Activated naive CD4-positive, alpha-beta T cell treated with anti-CD3 and anti-CD28 coated beads for 36 hours (primary cell): ENCODE measurements around the gene IKZF2. TPM values are rescaled to one million over a fixed set of nuclear protein-coding genes. Genes with fewer than 3 reads are reported as not detected.

Source experiments
- CTCF ChIA-PET: fragments of 350-600 bp; sonication (Branson Sonifier 250); formaldehyde crosslinking; loops from one replicate; lab custom pipeline; 2021; ENCODE audit warnings: antibody characterized with exemption; lab: Charles Lee
- DNase-seq: peaks from one replicate; pipeline ENCODE4 v3.0.0-alpha.2; 2020
- H3K27ac Mint-ChIP-seq: one replicate; pipeline ENCODE4 v1.8.0; 2021; ENCODE audit warnings: mild to moderate bottlenecking, mixed read lengths
- H3K27me3 Mint-ChIP-seq: one replicate; pipeline ENCODE4 v1.8.0; 2021; ENCODE audit warnings: low read depth, mixed read lengths
- H3K36me3 Mint-ChIP-seq: one replicate; pipeline ENCODE4 v1.8.0; 2021; ENCODE audit warnings: low read depth, mixed read lengths
- H3K4me1 Mint-ChIP-seq: one replicate; pipeline ENCODE4 v1.8.0; 2021; ENCODE audit warnings: low read depth, mixed read lengths
- H3K4me3 Mint-ChIP-seq: one replicate; pipeline ENCODE4 v1.8.0; 2021; ENCODE audit warnings: mild to moderate bottlenecking, moderate library complexity, mixed read lengths
- H3K9me3 Mint-ChIP-seq: one replicate; pipeline ENCODE4 v1.8.0; 2021; ENCODE audit warnings: mixed read lengths
- intact Hi-C: fragments of 100-400 bp; cut with micrococcal nuclease; formaldehyde crosslinking; loops from one replicate; pipeline ENCODE4 v1.15.1; 2023
- total RNA-seq, 2 experiments: library from RNA; stranded (reverse); gene quantifications; one replicate each; pipeline ENCODE4 v1.2.3, GENCODE V29; 2021

Gene IKZF2
- total RNA-seq, 2 experiments from 2014 or later = 1.6 to 1.7 TPM

GRCh38 chr2:212975333-212975732, 176.1 kb downstream of the IKZF2 start:
- no peak overlapping the region for H3K4me3 Mint-ChIP-seq
- no peaks in the 10 kb centered on the region for H3K4me1 Mint-ChIP-seq
- no peaks in the 10 kb centered on the region for H3K9me3 Mint-ChIP-seq
- no peak overlapping the region for H3K27ac Mint-ChIP-seq
- DNase-seq = no peak
- CTCF ChIA-PET = no interaction called here
- intact Hi-C loops = no loop called here
- no peaks in the 10 kb centered on the region for H3K36me3 Mint-ChIP-seq
- H3K27me3 Mint-ChIP-seq = peaks cover 3% of the 10 kb centered on the region

- H3K4me3 Mint-ChIP-seq = no peak overlapping the region
- intact Hi-C loops = no loop called here
- DNase-seq = no peak
Measured at GRCh38 chr2:212974692-212975091, 176.7 kb downstream of the IKZF2 start.

DNA sequence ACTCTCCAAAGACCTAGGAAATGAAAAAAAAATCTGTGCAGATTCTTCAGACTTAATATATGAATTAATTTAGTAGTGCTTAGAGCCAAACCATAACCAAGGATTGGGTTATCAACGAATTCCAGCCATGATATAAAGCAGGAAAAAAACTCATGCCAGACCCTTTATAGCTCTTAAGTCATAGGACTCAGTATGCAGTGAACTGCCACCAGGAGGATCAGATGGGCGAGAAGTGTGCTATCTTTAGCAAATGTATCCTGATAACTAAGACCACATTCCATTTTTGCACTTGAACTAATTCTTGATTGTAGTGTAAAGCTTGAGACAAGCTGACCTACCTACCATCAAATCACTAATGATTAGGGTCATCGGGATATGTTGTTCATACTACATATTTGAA, 178.1 kb downstream of the IKZF2 start:
- H3K36me3 Mint-ChIP-seq = no peaks in the 10 kb centered on the region
- H3K27ac Mint-ChIP-seq = no peak overlapping the region
- H3K4me1 Mint-ChIP-seq = peaks cover 3% of the 10 kb centered on the region
- H3K27me3 Mint-ChIP-seq = peaks cover 4% of the 10 kb centered on the region
- no peak for DNase-seq
- intact Hi-C loops = no loop called here
- CTCF ChIA-PET = interaction anchor here (0.7 kb wide), 1 partner anchor 196 kb away, joined by 4 read pairs; no protein-coding TSS in a partner anchor
- H3K9me3 Mint-ChIP-seq = no peaks in the 10 kb centered on the region
- no peak overlapping the region for H3K4me3 Mint-ChIP-seq

More at GRCh38 chr2:212974692-212975091, 176.7 kb downstream of the IKZF2 start:
- no peaks in the 10 kb centered on the region for H3K9me3 Mint-ChIP-seq
- CTCF ChIA-PET = no interaction called here
- H3K4me1 Mint-ChIP-seq = no peaks in the 10 kb centered on the region
- no peak overlapping the region for H3K27ac Mint-ChIP-seq
- H3K36me3 Mint-ChIP-seq = no peaks in the 10 kb centered on the region
- H3K27me3 Mint-ChIP-seq = peaks cover 4% of the 10 kb centered on the region

DNA sequence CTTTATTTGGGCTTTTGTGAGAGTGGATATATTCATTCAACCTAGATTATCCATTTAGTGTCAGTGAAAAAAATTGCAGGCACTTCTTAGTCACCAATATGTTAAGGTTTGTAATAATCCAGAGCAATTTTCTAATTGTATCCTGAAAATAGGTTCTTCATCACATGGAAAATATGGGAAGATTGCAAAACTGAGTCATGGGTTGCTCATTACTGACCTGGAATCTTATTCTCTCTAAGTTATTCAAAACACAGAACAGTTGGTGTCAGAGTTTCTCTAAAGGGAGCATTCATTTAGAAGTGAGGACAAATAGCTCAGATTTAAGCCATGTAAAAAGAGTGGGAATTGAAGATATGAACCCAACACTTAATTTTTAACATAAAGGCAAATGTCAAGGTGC, 181.3 kb downstream of the IKZF2 start:
- DNase-seq = no peak
- Mint-ChIP-seq H3K36me3 (no peaks in the 10 kb centered on the region), H3K4me3 (no peak overlapping the region), H3K27me3 (peaks cover 3% of the 10 kb centered on the region), H3K9me3 (no peaks in the 10 kb centered on the region), H3K27ac (no peak overlapping the region), H3K4me1 (peaks cover 3% of the 10 kb centered on the region)
- CTCF ChIA-PET = no interaction called here
- intact Hi-C loops = no loop called here

DNA sequence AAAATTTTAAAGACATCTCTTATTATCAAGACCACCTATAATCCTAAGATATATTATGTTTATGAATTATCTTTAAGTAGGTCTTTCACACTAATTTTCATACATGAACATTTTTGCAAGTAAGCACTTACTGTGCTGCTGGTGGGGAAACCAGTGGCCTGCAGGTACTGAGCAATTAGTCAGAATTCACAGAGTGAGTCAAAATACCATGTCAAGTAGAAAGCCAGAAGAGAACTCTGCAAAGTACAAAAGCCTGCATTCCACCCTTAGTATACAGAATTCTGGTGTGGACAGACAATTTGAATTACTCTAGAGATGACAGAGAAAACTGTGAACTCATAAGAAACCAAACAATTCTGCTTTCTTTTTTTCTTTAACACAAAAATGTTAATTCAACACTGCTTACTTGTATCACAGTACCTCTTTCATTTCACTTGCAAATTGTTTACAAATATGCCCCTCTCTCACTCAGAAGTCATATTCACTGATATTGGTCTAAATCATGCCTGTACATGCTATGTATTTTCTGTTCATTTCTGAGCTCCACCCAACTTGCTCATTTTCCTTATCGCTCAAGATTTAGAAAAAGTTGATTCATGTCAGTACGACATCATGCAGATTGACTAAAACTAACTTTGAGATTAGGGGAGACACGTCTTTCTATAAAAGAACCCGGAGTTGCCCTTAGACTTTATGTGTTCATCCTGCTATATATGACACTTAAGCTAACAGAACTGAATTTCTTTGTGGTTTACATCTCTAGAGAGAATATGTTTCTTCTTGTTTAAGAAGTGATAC, 182.9 kb downstream of the IKZF2 start:
- intact Hi-C loops = loop anchor here (1.0 to 2.0 kb wide), 2 partner anchors 10 to 54 kb away; no protein-coding TSS in a partner anchor
- no peak overlapping the region for H3K27ac Mint-ChIP-seq
- no peaks in the 10 kb centered on the region for H3K9me3 Mint-ChIP-seq
- peaks cover 3% of the 10 kb centered on the region for H3K27me3 Mint-ChIP-seq
- CTCF ChIA-PET = interaction anchor here (0.6 kb wide), 1 partner anchor 258 kb away, joined by 4 read pairs; no protein-coding TSS in a partner anchor
- H3K36me3 Mint-ChIP-seq = no peaks in the 10 kb centered on the region
- DNase-seq = peak; percentile 16
- H3K4me3 Mint-ChIP-seq = no peak overlapping the region
- H3K4me1 Mint-ChIP-seq = peaks cover 3% of the 10 kb centered on the region

- Mint-ChIP-seq H3K4me1 (peaks cover 3% of the 10 kb centered on the region), H3K27me3 (peaks cover 3% of the 10 kb centered on the region), H3K36me3 (no peaks in the 10 kb centered on the region), H3K9me3 (no peaks in the 10 kb centered on the region), H3K4me3 (no peak overlapping the region), H3K27ac (no peak overlapping the region)
- intact Hi-C loops = no loop called here
- CTCF ChIA-PET = no interaction called here
- DNase-seq = no peak
Measured at GRCh38 chr2:212966884-212967283, 184.5 kb downstream of the IKZF2 start.

DNA sequence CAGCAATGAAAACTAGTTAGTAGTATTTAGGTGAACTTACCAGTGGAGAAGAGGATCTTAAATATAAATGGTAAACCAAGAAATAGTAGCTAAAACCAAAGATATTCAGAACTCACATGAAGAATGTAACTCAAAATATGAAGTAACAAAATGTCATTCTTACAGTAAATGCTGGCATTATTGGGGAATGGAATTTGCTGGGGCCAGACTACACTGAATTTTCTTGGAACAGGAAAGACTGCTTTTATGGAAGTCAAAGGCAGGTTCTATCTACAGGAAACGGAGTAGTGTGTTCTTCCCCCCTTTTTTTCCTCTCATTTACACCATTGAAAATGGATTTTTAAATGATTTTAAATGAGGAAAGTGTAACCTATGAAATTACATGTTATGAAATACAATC, 188.7 kb downstream of the IKZF2 start:
- no peak for DNase-seq
- Mint-ChIP-seq H3K4me3 (no peak overlapping the region), H3K27me3 (no peaks in the 10 kb centered on the region), H3K36me3 (no peaks in the 10 kb centered on the region), H3K4me1 (peaks cover 14% of the 10 kb centered on the region), H3K27ac (no peak overlapping the region), H3K9me3 (no peaks in the 10 kb centered on the region)
- intact Hi-C loops = no loop called here
- CTCF ChIA-PET = no interaction called here

DNA sequence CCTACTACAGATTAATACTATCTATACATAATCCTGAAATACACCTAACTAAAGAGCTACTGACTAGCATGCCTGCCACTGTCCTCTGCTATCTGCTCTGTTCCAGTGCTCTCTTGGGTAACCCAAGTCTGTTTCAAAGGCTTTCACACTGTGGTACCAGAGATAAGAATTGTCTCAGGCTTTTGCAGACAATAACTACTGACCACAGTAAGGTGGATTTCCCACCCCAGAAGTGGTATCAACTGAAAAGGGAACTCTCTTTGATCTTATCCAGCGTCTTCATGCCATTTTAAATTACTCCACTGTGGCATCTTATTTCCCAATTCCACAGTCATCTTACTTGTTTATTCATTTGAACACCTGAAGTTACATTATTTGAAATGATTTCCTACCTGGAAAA, 190.2 kb downstream of the IKZF2 start:
- peaks cover 20% of the 10 kb centered on the region for H3K4me1 Mint-ChIP-seq
- no peaks in the 10 kb centered on the region for H3K36me3 Mint-ChIP-seq
- intact Hi-C loops = no loop called here
- no peak overlapping the region for H3K4me3 Mint-ChIP-seq
- no peaks in the 10 kb centered on the region for H3K9me3 Mint-ChIP-seq
- CTCF ChIA-PET = no interaction called here
- DNase-seq = no peak
- no peak overlapping the region for H3K27ac Mint-ChIP-seq
- H3K27me3 Mint-ChIP-seq = no peaks in the 10 kb centered on the region

GRCh38 chr2:212960336-212960735, 191.1 kb downstream of the IKZF2 start:
- intact Hi-C loops = no loop called here
- DNase-seq = no peak
- CTCF ChIA-PET = no interaction called here
- Mint-ChIP-seq H3K4me3 (no peak overlapping the region), H3K36me3 (no peaks in the 10 kb centered on the region), H3K27ac (no peak overlapping the region), H3K4me1 (peaks cover 20% of the 10 kb centered on the region), H3K9me3 (no peaks in the 10 kb centered on the region), H3K27me3 (no peaks in the 10 kb centered on the region)

GRCh38 chr2:212959471-212960117, 191.8 kb downstream of the IKZF2 start:
- Mint-ChIP-seq H3K27me3 (no peaks in the 10 kb centered on the region), H3K36me3 (no peaks in the 10 kb centered on the region), H3K9me3 (no peaks in the 10 kb centered on the region), H3K4me1 (peaks cover 20% of the 10 kb centered on the region), H3K4me3 (no peak overlapping the region), H3K27ac (no peak overlapping the region)
- CTCF ChIA-PET = no interaction called here
- no peak for DNase-seq
- intact Hi-C loops = no loop called here

DNA sequence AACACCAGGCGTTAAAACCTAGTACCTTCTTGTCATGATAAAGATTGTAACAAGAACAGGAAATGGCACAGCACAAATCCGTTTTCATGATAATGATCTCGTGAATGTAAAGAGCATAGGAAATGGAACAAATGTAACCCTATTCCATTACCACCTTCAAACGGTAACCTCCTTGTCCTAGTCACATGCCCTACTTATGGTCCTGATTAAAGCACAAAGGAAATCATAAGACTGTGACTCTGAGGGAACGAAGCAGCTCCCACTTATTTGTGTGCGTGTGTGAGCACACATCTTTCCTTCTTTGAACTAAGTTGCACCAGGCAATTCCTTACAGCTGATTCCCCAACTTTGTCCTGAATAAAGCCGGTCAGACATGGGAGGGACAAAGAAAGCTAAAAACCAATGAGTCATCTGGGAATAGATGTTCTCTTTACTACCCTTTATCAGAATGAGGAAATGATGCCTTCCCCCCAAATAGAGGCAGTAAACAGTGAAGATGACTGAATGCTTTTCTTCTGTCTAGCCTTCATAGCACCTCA, 192.6 kb downstream of the IKZF2 start:
- DNase-seq = no peak
- intact Hi-C loops = loop anchor here (1.0 kb wide), 1 partner anchor 9 kb away; no protein-coding TSS in a partner anchor
- H3K36me3 Mint-ChIP-seq = no peaks in the 10 kb centered on the region
- no peak overlapping the region for H3K4me3 Mint-ChIP-seq
- no peaks in the 10 kb centered on the region for H3K9me3 Mint-ChIP-seq
- H3K27me3 Mint-ChIP-seq = no peaks in the 10 kb centered on the region
- CTCF ChIA-PET = no interaction called here
- peaks cover 20% of the 10 kb centered on the region for H3K4me1 Mint-ChIP-seq
- no peak overlapping the region for H3K27ac Mint-ChIP-seq

DNA sequence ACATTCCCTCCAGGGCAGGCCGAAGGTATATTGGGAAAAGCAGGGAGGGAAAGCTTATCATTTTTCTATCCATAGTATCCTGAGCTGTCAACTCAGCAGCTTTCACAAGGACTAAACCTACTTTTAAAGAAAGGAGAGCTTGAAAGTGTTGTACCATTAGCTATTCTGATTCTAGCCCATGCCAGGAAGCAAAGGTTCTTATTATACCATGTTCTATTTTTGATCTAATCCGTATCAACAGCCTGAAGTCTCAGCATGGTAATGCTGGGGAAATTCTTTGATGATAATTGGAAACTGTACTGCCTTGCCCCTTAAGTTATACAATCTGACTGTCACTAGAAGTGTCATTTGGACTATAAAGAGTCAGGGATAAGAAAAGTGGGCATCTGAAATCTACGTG, 193.3 kb downstream of the IKZF2 start:
- H3K27me3 Mint-ChIP-seq = no peaks in the 10 kb centered on the region
- H3K9me3 Mint-ChIP-seq = no peaks in the 10 kb centered on the region
- H3K4me3 Mint-ChIP-seq = no peak overlapping the region
- H3K27ac Mint-ChIP-seq = no peak overlapping the region
- H3K36me3 Mint-ChIP-seq = no peaks in the 10 kb centered on the region
- intact Hi-C loops = loop anchor here (1.0 kb wide), 1 partner anchor 10 kb away; no protein-coding TSS in a partner anchor
- peaks cover 20% of the 10 kb centered on the region for H3K4me1 Mint-ChIP-seq
- DNase-seq = no peak
- CTCF ChIA-PET = interaction anchor here (0.8 to 1.4 kb wide), 2 partner anchors 95 to 195 kb away, joined by 3 read pairs; no protein-coding TSS in a partner anchor
